CD4-positive, alpha-beta T cell (primary cell): ENCODE data around the gene LCN1. TPM values are rescaled to one million over a fixed set of nuclear protein-coding genes. Genes with fewer than 3 reads are reported as not detected.
"Not testable (repeated sequence)": the region's sequence is repeated elsewhere in the genome, so short reads cannot be mapped to it uniquely, and the experiment has no call there.

Experiments used
- ATAC-seq: fragments of 200-7000 bp; cut with Tn5 transposase; one replicate; pipeline ENCODE4 v1.10.0; 2022; ENCODE audit warnings: mild to moderate bottlenecking; ENCODE audit not compliant: poor library complexity
- CTCF ChIA-PET: fragments of 350-600 bp; sonication (Branson Sonifier 250); formaldehyde crosslinking; loops from one replicate; lab custom pipeline; 2021; ENCODE audit warnings: antibody characterized with exemption, inconsistent platforms; lab: Charles Lee
- POLR2A ChIA-PET: fragments of 350-600 bp; sonication (Branson Sonifier 250); formaldehyde crosslinking; loops from one replicate; lab custom pipeline; 2021; ENCODE audit warnings: antibody characterized with exemption, inconsistent platforms; lab: Charles Lee
- DNase-seq, 14 experiments: peaks; one replicate each; pipeline ENCODE4 v3.0.0-alpha.2; 2013 to 2020; ENCODE audit warnings: mixed read lengths in 2 of 14
- H3K27ac ChIP-seq, 2 donors: one replicate each; pipeline versions ENCODE4 v1.5.1 to v1.7.0; 2013; ENCODE audit warnings: low read length in 2 of 2, low read depth in 1 of 2, mild to moderate bottlenecking in 1 of 2
- H3K27me3 ChIP-seq, 2 experiments: 1 replicate in 1 of 2; 2 replicates in 1 of 2; pipeline versions ENCODE4 v1.6.1 to v1.7.0; 2013; ENCODE audit warnings: low read length in 2 of 2, control low read depth in 1 of 2, mild to moderate bottlenecking in 1 of 2, moderate library complexity in 1 of 2; ENCODE audit not compliant: insufficient read depth in 2 of 2, control insufficient read depth in 1 of 2
- H3K36me3 ChIP-seq: one replicate; pipeline ENCODE4 v1.6.1; 2013; ENCODE audit warnings: low read length, control low read depth; ENCODE audit not compliant: insufficient read depth
- H3K4me1 ChIP-seq: one replicate; pipeline ENCODE4 v1.6.1; 2013; ENCODE audit warnings: low read length, control low read depth; ENCODE audit not compliant: insufficient read depth
- H3K4me3 ChIP-seq: one replicate; pipeline ENCODE4 v1.5.1; 2013; ENCODE audit warnings: mild to moderate bottlenecking, low read length, moderate library complexity
- H3K9me3 ChIP-seq, 2 experiments: 1 replicate in 1 of 2; 2 replicates in 1 of 2; pipeline versions ENCODE4 v1.6.1 to v1.7.0; 2013; ENCODE audit warnings: low read length in 2 of 2, mild to moderate bottlenecking in 2 of 2, control low read depth in 1 of 2, moderate library complexity in 1 of 2; ENCODE audit not compliant: control insufficient read depth in 1 of 2, insufficient read depth in 1 of 2
- H3K27ac Mint-ChIP-seq: one replicate; pipeline ENCODE4 v1.8.0; 2020; ENCODE audit warnings: mixed read lengths
- H3K27me3 Mint-ChIP-seq: one replicate; pipeline ENCODE4 v1.8.0; 2021; ENCODE audit warnings: mixed read lengths
- H3K36me3 Mint-ChIP-seq: one replicate; pipeline ENCODE4 v1.8.0; 2021; ENCODE audit warnings: low read depth, mixed read lengths
- H3K4me1 Mint-ChIP-seq: one replicate; pipeline ENCODE4 v1.8.0; 2021; ENCODE audit warnings: low read depth, mixed read lengths
- H3K4me3 Mint-ChIP-seq: one replicate; pipeline ENCODE4 v1.8.0; 2020; ENCODE audit warnings: mild to moderate bottlenecking, mixed read lengths
- H3K9me3 Mint-ChIP-seq: one replicate; pipeline ENCODE4 v1.8.0; 2020; ENCODE audit warnings: mixed read lengths
- CTCF ChIP-seq: fragments of 200-600 bp; IDR thresholded peaks from one replicate; pipeline ENCODE4 v1.8.0; 2022; ENCODE audit warnings: antibody characterized with exemption, mild to moderate bottlenecking
- intact Hi-C, 2 experiments: fragments of 100-400 bp; cut with DNase I in 1 of 2; cut with micrococcal nuclease in 1 of 2; formaldehyde crosslinking; loops; one replicate each; pipeline versions ENCODE4 v1.15.1 to v1.9.0; 2023 to 2025; cut with DNase I, micrococcal nuclease
- total RNA-seq, 174 experiments: library from RNA in 2 of 174; stranded (reverse) in 2 of 174; gene quantifications; one replicate each; pipeline ENCODE4 v1.2.3 and lab custom pipeline; 2021 to 2026

Gene LCN1
- total RNA-seq, 2 experiments from 2014 or later: not detected

DNA sequence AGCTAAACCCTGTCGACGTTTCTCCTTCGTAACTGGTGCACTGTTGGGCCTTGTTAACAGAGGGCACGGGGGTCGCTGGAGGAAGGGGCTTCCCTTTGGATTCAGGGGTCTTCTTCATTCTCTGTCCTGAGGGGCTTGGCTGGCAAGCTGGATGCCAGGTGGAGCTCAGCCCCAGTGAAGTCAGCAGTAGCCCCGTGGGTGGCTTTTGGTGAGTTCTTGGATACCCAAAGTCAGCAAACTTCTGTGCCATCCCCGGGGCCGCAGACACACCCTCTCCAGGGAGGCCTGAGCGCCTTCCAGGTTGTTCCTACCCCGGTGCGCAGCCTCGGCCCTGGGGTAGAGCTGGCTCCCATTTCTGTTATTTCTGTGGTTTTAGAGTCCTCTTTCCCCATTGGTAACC, 12.4 kb downstream of the LCN1 start:
- intact Hi-C loops: no loop called here
- ChIA-PET CTCF (no interaction called here), POLR2A (no interaction called here)
- no peaks in the 10 kb centered on the region for H3K4me1 ChIP-seq
- H3K9me3 ChIP-seq: no peaks in the 10 kb centered on the region
- no peak for TF ChIP-seq CTCF
- ATAC-seq: no peak
- Mint-ChIP-seq H3K27me3 (peaks cover 52% of the 10 kb centered on the region), H3K9me3 (no peaks in the 10 kb centered on the region), H3K36me3 (no peaks in the 10 kb centered on the region), H3K27ac (no peak overlapping the region), H3K4me3 (no peak overlapping the region), H3K4me1 (no peaks in the 10 kb centered on the region)
- no peak overlapping the region for H3K4me3 ChIP-seq
- peaks cover 4 to 17% of the 10 kb centered on the region in 2 experiments for H3K27me3 ChIP-seq
- DNase-seq: no peak
- no peaks in the 10 kb centered on the region for H3K36me3 ChIP-seq
- H3K27ac ChIP-seq: no peak overlapping the region

DNA sequence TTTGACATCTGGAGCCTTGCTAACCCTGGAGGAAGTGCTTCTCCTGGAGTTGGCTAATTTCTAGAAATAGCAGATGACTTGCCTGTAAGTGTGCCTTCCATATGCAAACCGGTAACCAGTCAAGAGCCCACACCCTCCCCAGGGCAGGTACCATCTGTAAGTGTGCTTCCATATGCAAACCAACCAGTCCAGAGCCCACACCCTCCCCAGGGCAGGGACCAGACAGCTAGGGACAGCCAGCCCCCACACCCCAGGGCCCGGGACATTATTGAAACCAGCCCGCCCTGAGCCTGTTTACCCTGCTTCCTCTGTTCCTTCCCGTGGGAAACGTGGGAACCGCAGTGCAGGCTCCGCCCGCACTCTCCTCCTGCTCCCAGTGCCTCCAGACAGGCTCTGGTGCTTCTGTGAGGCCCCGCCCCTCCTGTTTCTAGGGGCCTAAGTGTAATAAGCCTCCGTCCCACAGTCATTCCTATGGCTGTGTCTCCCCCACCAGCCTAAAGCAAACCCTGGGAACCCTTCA, 13.0 kb downstream of the LCN1 start:
- ATAC-seq, H3K9me3 ChIP-seq, H3K9me3 Mint-ChIP-seq, CTCF ChIA-PET, H3K4me3 ChIP-seq, intact Hi-C loops, H3K27ac ChIP-seq, H3K36me3 ChIP-seq, H3K36me3 Mint-ChIP-seq, H3K4me3 Mint-ChIP-seq, H3K27ac Mint-ChIP-seq, DNase-seq, H3K4me1 Mint-ChIP-seq, H3K4me1 ChIP-seq, POLR2A ChIA-PET: not testable (repeated sequence)
- H3K27me3 ChIP-seq: peaks cover 5 to 17% of the 10 kb centered on the region in 2 experiments
- H3K27me3 Mint-ChIP-seq: peaks cover 56% of the 10 kb centered on the region

DNA sequence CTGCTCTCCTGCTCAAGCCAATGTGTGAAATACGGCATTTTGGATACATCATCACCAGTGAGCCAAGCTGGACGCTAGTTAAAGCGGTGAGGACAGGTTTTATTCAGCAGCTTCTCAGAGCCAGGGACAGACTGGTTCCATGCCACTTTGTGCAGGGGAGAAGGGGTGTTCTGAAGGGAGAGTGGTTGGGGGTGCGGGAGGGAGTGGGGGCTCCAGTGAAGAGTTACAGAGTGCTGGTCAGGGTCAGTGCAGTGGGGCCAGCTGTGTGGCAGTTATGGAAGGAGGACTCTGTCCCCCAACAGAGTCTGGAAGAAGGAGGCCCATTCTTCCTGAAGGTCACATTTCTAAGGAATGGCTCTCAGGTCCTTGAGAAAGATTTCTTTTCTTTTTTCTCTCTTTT, 13.6 kb downstream of the LCN1 start:
- POLR2A ChIA-PET, intact Hi-C loops, CTCF ChIA-PET: not testable (repeated sequence)

GRCh38 chr9:135535631-135536030, 14.4 kb downstream of the LCN1 start:
- H3K9me3 Mint-ChIP-seq, ATAC-seq, DNase-seq, H3K4me1 Mint-ChIP-seq, H3K27ac ChIP-seq, POLR2A ChIA-PET, H3K4me1 ChIP-seq, H3K4me3 ChIP-seq, intact Hi-C loops, CTCF ChIA-PET, H3K36me3 ChIP-seq, H3K27ac Mint-ChIP-seq, H3K4me3 Mint-ChIP-seq, H3K36me3 Mint-ChIP-seq, H3K9me3 ChIP-seq: not testable (repeated sequence)
- H3K27me3 ChIP-seq: peaks cover 7 to 17% of the 10 kb centered on the region in 2 experiments
- H3K27me3 Mint-ChIP-seq: peaks cover 54% of the 10 kb centered on the region

More for the DNA sequence above, 13.6 kb downstream of the LCN1 start:
- H3K27ac Mint-ChIP-seq, H3K27ac ChIP-seq, ATAC-seq, H3K36me3 ChIP-seq, H3K4me1 Mint-ChIP-seq, H3K4me3 Mint-ChIP-seq, H3K9me3 ChIP-seq, H3K9me3 Mint-ChIP-seq, H3K4me3 ChIP-seq, DNase-seq, H3K36me3 Mint-ChIP-seq, H3K4me1 ChIP-seq: not testable (repeated sequence)
- peaks cover 54% of the 10 kb centered on the region for H3K27me3 Mint-ChIP-seq
- H3K27me3 ChIP-seq: peaks cover 7 to 17% of the 10 kb centered on the region in 2 experiments
